K562 (cell line): Measurements from ENCODE around the gene PRODH. TPM values are rescaled to one million over a fixed set of nuclear protein-coding genes. Genes with fewer than 3 reads are reported as not detected.

ENCODE experiments used
- ARID2 ChIP-seq: fragments of 450-650 bp; IDR thresholded peaks from 2 replicates; pipeline ENCODE4 v1.6.1; 2017; ENCODE audit warnings: antibody characterized with exemption, mild to moderate bottlenecking
- CBX1 ChIP-seq: sonication (generic); IDR thresholded peaks from 2 replicates; pipeline ENCODE4 v1.6.1; 2016; ENCODE audit warnings: antibody characterized with exemption, low read depth, mild to moderate bottlenecking
- ELF4 ChIP-seq: fragments of 450-650 bp; formaldehyde crosslinking; IDR thresholded peaks from 2 replicates; pipeline ENCODE4 v1.4.0; 2022; ENCODE audit warnings: missing genetic modification characterization
- ELK3 ChIP-seq: fragments of 450-650 bp; formaldehyde crosslinking; IDR thresholded peaks from 2 replicates; pipeline ENCODE4 v1.4.0; 2020; ENCODE audit warnings: mild to moderate bottlenecking
- HNRNPLL ChIP-seq: fragments of 200-400 bp; formaldehyde crosslinking; IDR thresholded peaks from 2 replicates; pipeline ENCODE4 v1.6.1; 2017; ENCODE audit warnings: low read length, low read depth, mild to moderate bottlenecking; ENCODE audit not compliant: poor library complexity, severe bottlenecking
- IFI16 ChIP-seq: fragments of 250-450 bp; sonication (Bioruptor Pico); IDR thresholded peaks from 2 replicates; pipeline ENCODE4 v2.1.2; 2022; ENCODE audit warnings: mild to moderate bottlenecking, inconsistent platforms
- KAT2B ChIP-seq: IDR thresholded peaks from one replicate; pipeline ENCODE4 v1.6.1; 2012; ENCODE audit warnings: low read depth, mild to moderate bottlenecking, control low read depth, inconsistent platforms, low read length, moderate library complexity
- KLF6 ChIP-seq: fragments of 250-450 bp; sonication (Bioruptor Pico); IDR thresholded peaks from 2 replicates; pipeline ENCODE4 v1.4.0; 2020; ENCODE audit warnings: mild to moderate bottlenecking, moderate library complexity, borderline replicate concordance
- LARP7 ChIP-seq: fragments of 450-650 bp; IDR thresholded peaks from 2 replicates; pipeline ENCODE4 v1.6.1; 2016
- MAX ChIP-seq: sonication (generic); formaldehyde crosslinking; IDR thresholded peaks from 2 replicates; pipeline ENCODE4 v1.9.0; 2022; ENCODE audit warnings: mild to moderate bottlenecking, missing genetic modification reagents
- MITF ChIP-seq: IDR thresholded peaks from 2 replicates; pipeline ENCODE4 v1.6.1; 2014; ENCODE audit warnings: antibody characterized with exemption
- PATZ1 ChIP-seq: fragments of 250-450 bp; sonication (Bioruptor Pico); IDR thresholded peaks from 2 replicates; pipeline ENCODE4 v1.5.0; 2020; ENCODE audit warnings: mild to moderate bottlenecking, borderline replicate concordance
- PBX2 ChIP-seq, 2 experiments: IDR thresholded peaks in 1 of 2; conservative IDR thresholded peaks in 1 of 2; 2 replicates each; pipeline ENCODE4 v1.6.1; 2016; ENCODE audit warnings: low read depth in 2 of 2, mild to moderate bottlenecking in 1 of 2, missing compliant biosample characterization in 1 of 2, missing genetic modification characterization in 1 of 2, moderate library complexity in 1 of 2
- RBM34 ChIP-seq: fragments of 200-400 bp; formaldehyde crosslinking; IDR thresholded peaks from 2 replicates; pipeline ENCODE4 v1.6.1; 2018; ENCODE audit warnings: low read length, borderline replicate concordance; ENCODE audit not compliant: insufficient read depth
- SAP30 ChIP-seq: fragments of 200-600 bp; sonication (generic); IDR thresholded peaks from 2 replicates; pipeline ENCODE4 v1.6.1; 2012; ENCODE audit warnings: borderline replicate concordance, low read depth, mild to moderate bottlenecking, moderate library complexity, low read length, control low read depth, inconsistent platforms; ENCODE audit not compliant: insufficient read depth, poor library complexity, severe bottlenecking
- SP1 ChIP-seq: sonication (generic); formaldehyde crosslinking; IDR thresholded peaks from 2 replicates; pipeline ENCODE4 v1.8.1; 2022; ENCODE audit warnings: mild to moderate bottlenecking, missing genetic modification reagents
- ZNF212 ChIP-seq: fragments of 450-650 bp; formaldehyde crosslinking; IDR thresholded peaks from 2 replicates; pipeline ENCODE4 v1.4.0; 2020; ENCODE audit warnings: mild to moderate bottlenecking
- ZNF282 ChIP-seq: sonication (generic); formaldehyde crosslinking; IDR thresholded peaks from 2 replicates; pipeline ENCODE4 v1.8.1; 2023; ENCODE audit warnings: missing genetic modification reagents
- ZNF75A ChIP-seq: fragments of 450-650 bp; formaldehyde crosslinking; IDR thresholded peaks from 2 replicates; pipeline ENCODE4 v1.4.0; 2020; ENCODE audit warnings: mild to moderate bottlenecking
- ZNF830 ChIP-seq: fragments of 250-450 bp; sonication (Bioruptor Pico); IDR thresholded peaks from 2 replicates; pipeline ENCODE4 v1.5.0; 2021; ENCODE audit warnings: mild to moderate bottlenecking
- polyA plus RNA-seq, 8 experiments: library from polyadenylated mRNA; depleted of rRNA in 4 of 8; stranded (reverse) in 5 of 8; unstranded in 3 of 8; fragments of >200 nt; fragmentation: Nextera tagmentation in 2 of 8; fragmentation: Illumina TruSeq in 1 of 8; extraction: Ambion mirVana in 2 of 8; extraction: Trizol in 1 of 8; gene quantifications; 2 replicates each; pipeline versions ENCODE4 v1.2.1 to v1.2.3, GENCODE V29; 2011 to 2014; ENCODE audit warnings: inconsistent platforms in 1 of 8, missing spikeins in 1 of 8
- total RNA-seq, 7 experiments: library from RNA; depleted of rRNA in 6 of 7; stranded (reverse); fragments of >200 nt in 6 of 7; fragmentation: Illumina TruSeq in 2 of 7; extraction: Trizol in 2 of 7; gene quantifications; 2 replicates each; pipeline versions ENCODE4 v1.2.1 to v1.2.3, GENCODE V29; 2011 to 2021; ENCODE audit warnings: low replicate concordance in 1 of 7

The PRODH gene
- total and polyA plus RNA-seq, 9 of the 15 experiments (the other 6 are each of a cell fraction or from before 2014, with no cell fraction given): 0.07 to 0.11 TPM; not detected in 7

- TF ChIP-seq ARID2 (no peak), ZNF212 (no peak), SAP30 (peak; percentile 73), LARP7 (no peak), PATZ1 (CRISPR knock-in tag) (no peak), IFI16 (CRISPR knock-in tag) (no peak), ZNF75A (CRISPR knock-in tag) (no peak), ZNF282 (0 out of 2 replicates have a peak, but pooled peaks have one; percentile 53), HNRNPLL (no peak), PBX2 (CRISPR knock-in tag; IDR thresholded peaks at IDR 0.05; ENCODE audit: low read depth) (no peak), PBX2 (tag; conservative IDR thresholded peaks at IDR 0.05; ENCODE audit: low read depth) (no peak), ELK3 (no peak), KLF6 (CRISPR knock-in tag) (no peak), CBX1 (0 out of 2 replicates have a peak, but pooled peaks have one; percentile 55), ZNF830 (CRISPR knock-in tag) (no peak), SP1 (CRISPR knock-in tag) (peak; percentile 44; the same call in 1 of the 2 replicates), RBM34 (no peak), MAX (CRISPR knock-in tag) (peak; percentile 73), KAT2B (no peak), MITF (no peak), ELF4 (CRISPR knock-in tag) (no peak)
These were observed 32.1 kb upstream of the PRODH start (continued) for GRCh38 chr22:18968011-18968749.
